Measurements from ENCODE around the gene CPA3.

GRCh38 chr3:148924562-148924961 is 59.5 kb downstream of the CPA3 start:
- TF ChIP-seq EZH2 (IDR thresholded peaks at IDR 0.05; ENCODE audit: insufficient read depth, low read length): no peak
- no peak for TF ChIP-seq CTCF (IDR thresholded peaks at IDR 0.05; ENCODE audit: insufficient read depth, low read depth, low read length)

Measured in astrocyte (in vitro differentiated cells and primary cell).